Hippocampal formation (tissue), 2 donors: ENCODE results near the gene YIPF3.

Experiments used
- DNase-seq, 2 donors: peaks; one replicate each; lab custom pipeline; 2025; lab: John Stamatoyannopoulos, UW

The YIPF3 gene

GRCh38 chr6:43464337-43464736, 52.4 kb downstream of the YIPF3 start:
- DNase-seq, result no peak

DNA sequence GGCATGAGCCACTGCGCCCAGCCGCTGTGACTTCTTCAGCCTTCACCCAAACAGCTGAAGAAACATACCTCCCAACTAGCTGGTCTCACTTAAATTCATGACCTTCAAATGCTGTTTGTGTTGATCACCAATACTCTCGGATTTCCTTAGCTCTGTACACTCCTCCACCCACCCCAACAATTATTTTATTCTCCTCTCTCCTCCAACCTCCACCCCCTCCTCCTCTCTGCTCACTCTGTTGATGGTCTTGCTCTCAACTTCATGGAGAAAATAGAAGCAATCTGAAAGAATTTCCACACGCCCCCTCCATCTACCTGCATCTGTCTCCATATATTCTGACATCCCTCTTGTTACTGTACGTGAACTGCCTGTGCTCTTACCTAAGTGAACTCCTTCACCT, 54.8 kb downstream of the YIPF3 start:
- no peak for DNase-seq
